ENCODE results near the gene CITED2.

GRCh38 chr6:139325125-139325524 lies 49.3 kb downstream of the CITED2 start:
- TF ChIP-seq, protein P1, sequence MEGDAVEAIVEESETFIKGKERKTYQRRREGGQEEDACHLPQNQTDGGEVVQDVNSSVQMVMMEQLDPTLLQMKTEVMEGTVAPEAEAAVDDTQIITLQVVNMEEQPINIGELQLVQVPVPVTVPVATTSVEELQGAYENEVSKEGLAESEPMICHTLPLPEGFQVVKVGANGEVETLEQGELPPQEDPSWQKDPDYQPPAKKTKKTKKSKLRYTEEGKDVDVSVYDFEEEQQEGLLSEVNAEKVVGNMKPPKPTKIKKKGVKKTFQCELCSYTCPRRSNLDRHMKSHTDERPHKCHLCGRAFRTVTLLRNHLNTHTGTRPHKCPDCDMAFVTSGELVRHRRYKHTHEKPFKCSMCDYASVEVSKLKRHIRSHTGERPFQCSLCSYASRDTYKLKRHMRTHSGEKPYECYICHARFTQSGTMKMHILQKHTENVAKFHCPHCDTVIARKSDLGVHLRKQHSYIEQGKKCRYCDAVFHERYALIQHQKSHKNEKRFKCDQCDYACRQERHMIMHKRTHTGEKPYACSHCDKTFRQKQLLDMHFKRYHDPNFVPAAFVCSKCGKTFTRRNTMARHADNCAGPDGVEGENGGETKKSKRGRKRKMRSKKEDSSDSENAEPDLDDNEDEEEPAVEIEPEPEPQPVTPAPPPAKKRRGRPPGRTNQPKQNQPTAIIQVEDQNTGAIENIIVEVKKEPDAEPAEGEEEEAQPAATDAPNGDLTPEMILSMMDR (IDR thresholded peaks at IDR 0.05), result no peak
- no peak for TF ChIP-seq POLR2AphosphoS5 (IDR thresholded peaks at IDR 0.05)
